GM23338 (cell line): ENCODE results near the gene UNKL. TPM values are rescaled to one million over a fixed set of nuclear protein-coding genes. Genes with fewer than 3 reads are reported as not detected.

ENCODE experiments used
- ATAC-seq: fragments of 200-7000 bp; cut with Tn5 transposase; 3 replicates; pipeline ENCODE4 v1.9.1; 2020
- DNase-seq: peaks from one replicate; pipeline ENCODE4 v3.0.0-alpha.2; 2015; ENCODE audit warnings: low spot score
- H2AFZ ChIP-seq: fragments of 200-600 bp; sonication (generic); 2 replicates; pipeline ENCODE4 v1.8.0; 2016; ENCODE audit warnings: antibody characterized with exemption, mild to moderate bottlenecking, moderate library complexity
- H3F3A ChIP-seq: fragments of 200-600 bp; sonication (generic); replicated peaks from 2 replicates; pipeline ENCODE4 v1.8.0; 2017; ENCODE audit warnings: antibody characterized with exemption, mixed run types, low read depth
- H3K27ac ChIP-seq: fragments of 200-600 bp; sonication (generic); 2 replicates; pipeline ENCODE4 v1.6.1; 2016; ENCODE audit warnings: low read depth
- H3K27me3 ChIP-seq: fragments of 200-600 bp; sonication (generic); 2 replicates; pipeline ENCODE4 v1.8.0; 2016; ENCODE audit warnings: mild to moderate bottlenecking, mixed run types, moderate library complexity; ENCODE audit not compliant: insufficient read depth
- H3K36me3 ChIP-seq: fragments of 200-600 bp; sonication (generic); 2 replicates; pipeline ENCODE4 v1.8.0; 2016; ENCODE audit warnings: mild to moderate bottlenecking; ENCODE audit not compliant: insufficient read depth
- H3K4me1 ChIP-seq: fragments of 200-600 bp; sonication (generic); 2 replicates; pipeline ENCODE4 v1.8.0; 2016; ENCODE audit warnings: mild to moderate bottlenecking, moderate library complexity; ENCODE audit not compliant: insufficient read depth
- H3K4me2 ChIP-seq: fragments of 200-600 bp; sonication (generic); 2 replicates; pipeline ENCODE4 v1.7.1; 2017; ENCODE audit warnings: mixed run types
- H3K4me3 ChIP-seq: fragments of 200-600 bp; sonication (generic); 2 replicates; pipeline ENCODE4 v1.6.1; 2016; ENCODE audit warnings: mixed run types
- H3K79me2 ChIP-seq: fragments of 200-600 bp; sonication (generic); replicated peaks from 2 replicates; pipeline ENCODE4 v1.8.0; 2017; ENCODE audit warnings: mild to moderate bottlenecking; ENCODE audit not compliant: insufficient read depth
- H3K9me2 ChIP-seq: fragments of 200-600 bp; sonication (generic); 2 replicates; pipeline ENCODE4 v1.8.0; 2017; ENCODE audit not compliant: insufficient read depth
- H4K20me1 ChIP-seq: fragments of 200-600 bp; sonication (generic); replicated peaks from 2 replicates; pipeline ENCODE4 v1.8.0; 2017; ENCODE audit warnings: mild to moderate bottlenecking; ENCODE audit not compliant: insufficient read depth
- H3K27ac Mint-ChIP-seq: 2 replicates; pipeline ENCODE4 v1.8.0; 2020; ENCODE audit warnings: inconsistent platforms, mild to moderate bottlenecking, moderate library complexity, mixed read lengths
- H3K27me3 Mint-ChIP-seq: 3 replicates; pipeline ENCODE4 v1.8.0; 2022; ENCODE audit warnings: low read depth, mild to moderate bottlenecking, moderate library complexity, mixed read lengths, inconsistent platforms; ENCODE audit not compliant: insufficient read depth, poor library complexity
- H3K36me3 Mint-ChIP-seq: 3 replicates; pipeline ENCODE4 v1.8.0; 2021; ENCODE audit warnings: low read depth, mild to moderate bottlenecking, inconsistent platforms, moderate library complexity, mixed read lengths
- H3K4me1 Mint-ChIP-seq: 3 replicates; pipeline ENCODE4 v1.8.0; 2020; ENCODE audit warnings: mild to moderate bottlenecking, inconsistent platforms, mixed read lengths
- H3K4me3 Mint-ChIP-seq: 3 replicates; pipeline ENCODE4 v1.8.0; 2021; ENCODE audit warnings: moderate library complexity, mild to moderate bottlenecking, inconsistent platforms, mixed read lengths
- H3K9me3 Mint-ChIP-seq: 3 replicates; pipeline ENCODE4 v1.8.0; 2020; ENCODE audit warnings: moderate library complexity, mild to moderate bottlenecking, inconsistent platforms, mixed read lengths
- CREB1 ChIP-seq: fragments of 250-450 bp; sonication (Bioruptor Pico); IDR thresholded peaks from 2 replicates; pipeline ENCODE4 v1.5.0; 2020; ENCODE audit warnings: low read depth, mild to moderate bottlenecking, moderate library complexity
- CTCF ChIP-seq, 2 experiments: fragments of 200-600 bp in 1 of 2; sonication (generic) in 1 of 2; conservative IDR thresholded peaks; 2 replicates each; pipeline versions ENCODE4 v1.5.1 to v1.6.1; 2016 to 2017; ENCODE audit warnings: antibody characterized with exemption in 2 of 2, low read depth in 2 of 2, mild to moderate bottlenecking in 2 of 2, moderate library complexity in 1 of 2
- ETS1 ChIP-seq: IDR thresholded peaks from 2 replicates; pipeline ENCODE4 v1.6.1; 2016; ENCODE audit warnings: antibody characterized with exemption
- EZH2 ChIP-seq: fragments of 200-600 bp; sonication (generic); IDR thresholded peaks from one replicate; pipeline ENCODE4 v1.8.0; 2017; ENCODE audit warnings: antibody characterized with exemption, mild to moderate bottlenecking, low read depth; ENCODE audit not compliant: unreplicated experiment
- EZH2phosphoT487 ChIP-seq: fragments of 200-600 bp; sonication (generic); IDR thresholded peaks from one replicate; pipeline ENCODE4 v1.8.1; 2018; ENCODE audit warnings: antibody characterized with exemption; ENCODE audit not compliant: unreplicated experiment
- JUNB ChIP-seq: IDR thresholded peaks from one replicate; pipeline ENCODE4 v1.6.1; 2016; ENCODE audit warnings: antibody characterized with exemption; ENCODE audit not compliant: unreplicated experiment
- NANOG ChIP-seq: IDR thresholded peaks from 2 replicates; pipeline ENCODE4 v1.6.1; 2016; ENCODE audit warnings: antibody characterized with exemption, borderline replicate concordance
- POLR2AphosphoS5 ChIP-seq: IDR thresholded peaks from 2 replicates; pipeline ENCODE4 v1.6.1; 2016; ENCODE audit warnings: antibody characterized with exemption, low read depth
- REST ChIP-seq: IDR thresholded peaks from one replicate; pipeline ENCODE4 v1.6.1; 2018; ENCODE audit warnings: antibody characterized with exemption; ENCODE audit not compliant: unreplicated experiment
- STAT1 ChIP-seq: IDR thresholded peaks from one replicate; pipeline ENCODE4 v1.6.1; 2016; ENCODE audit warnings: antibody characterized with exemption; ENCODE audit not compliant: unreplicated experiment
- ZNF114 ChIP-seq: fragments of 250-450 bp; sonication (Bioruptor Pico); IDR thresholded peaks from 2 replicates; pipeline ENCODE4 v1.5.0; 2020; ENCODE audit warnings: mild to moderate bottlenecking, moderate library complexity
- ZNF331 ChIP-seq: fragments of 250-450 bp; sonication (Bioruptor Pico); IDR thresholded peaks from 2 replicates; pipeline ENCODE4 v1.5.0; 2020; ENCODE audit warnings: low read depth, mild to moderate bottlenecking, moderate library complexity
- ZNF462 ChIP-seq: fragments of 250-450 bp; sonication (Bioruptor Pico); IDR thresholded peaks from 2 replicates; pipeline ENCODE4 v1.5.0; 2020; ENCODE audit warnings: mild to moderate bottlenecking, moderate library complexity
- polyA plus RNA-seq: library from polyadenylated mRNA; unstranded; fragments of >200 nt; fragmentation: Nextera tagmentation; extraction: Ambion mirVana; gene quantifications from 2 replicates; pipeline ENCODE4 v1.2.1, GENCODE V29; 2016
- total RNA-seq: library from RNA; depleted of rRNA; stranded (reverse); fragments of >200 nt; shearing (Covaris generic); gene quantifications from 2 replicates; pipeline ENCODE4 v1.2.3, GENCODE V29; 2014

Gene UNKL
- total and polyA plus RNA-seq, 2 experiments from 2014 or later: 16.7 to 28.7 TPM

- peaks cover 4% of the 10 kb centered on the region; the same call in 1 of the 2 replicates for H4K20me1 ChIP-seq
- ATAC-seq (no peak), DNase-seq (no peak)
- H3K27ac Mint-ChIP-seq: no peak overlapping the region
- peaks cover 4% of the 10 kb centered on the region; the same call in 2 of the 3 replicates for H3K36me3 Mint-ChIP-seq
- H3K27ac ChIP-seq: no peak overlapping the region
- H3K4me2 ChIP-seq: no peak overlapping the region
- H3F3A ChIP-seq: no peaks in the 10 kb centered on the region; the same call in 1 of the 2 replicates
- no peaks in the 10 kb centered on the region for H3K27me3 ChIP-seq
- no peak overlapping the region for H2AFZ ChIP-seq
- TF ChIP-seq ETS1: no peak
- TF ChIP-seq ZNF114: no peak
- TF ChIP-seq REST: no peak
- TF ChIP-seq ZNF462 (CRISPR knock-in tag): no peak
- TF ChIP-seq STAT1: no peak
- TF ChIP-seq CREB1 (CRISPR knock-in tag): no peak
- TF ChIP-seq JUNB: no peak
- no peak for TF ChIP-seq NANOG
- TF ChIP-seq POLR2AphosphoS5: no peak
- TF ChIP-seq CTCF (conservative IDR thresholded peaks at IDR 0.05; ENCODE audit: low read depth in 2 of 2): no peak
- TF ChIP-seq EZH2phosphoT487: no peak
- TF ChIP-seq ZNF331 (CRISPR knock-in tag): no peak
- no peak for TF ChIP-seq EZH2
- peaks cover 28% of the 10 kb centered on the region for H3K27me3 Mint-ChIP-seq
- peaks cover 7% of the 10 kb centered on the region; the same call in 1 of the 2 replicates for H3K4me1 ChIP-seq
- H3K4me3 ChIP-seq: no peak overlapping the region
- no peaks in the 10 kb centered on the region for H3K9me2 ChIP-seq
- peaks cover 3% of the 10 kb centered on the region for H3K9me3 Mint-ChIP-seq
- peaks cover 26% of the 10 kb centered on the region for H3K79me2 ChIP-seq
- no peak overlapping the region for H3K4me3 Mint-ChIP-seq
- H3K4me1 Mint-ChIP-seq: peaks cover 6% of the 10 kb centered on the region
- no peaks in the 10 kb centered on the region; the same call in 1 of the 2 replicates for H3K36me3 ChIP-seq
Measured at GRCh38 chr16:1349351-1349750, 65.2 kb downstream of the UNKL start.
